GM12873 (cell line): ENCODE results near the gene ATG7.

Experiments used
- CTCF ChIP-seq: IDR thresholded peaks from 2 replicates; pipeline ENCODE4 v1.5.1; 2012; ENCODE audit warnings: low read depth, mild to moderate bottlenecking, moderate library complexity, low read length, control low read depth; ENCODE audit not compliant: insufficient read depth; ENCODE audit errors: missing control alignments

Gene ATG7

GRCh38 chr3:11373235-11373634, 101.0 kb downstream of the ATG7 start:
- TF ChIP-seq CTCF: no peak

GRCh38 chr3:11373654-11374053, 101.5 kb downstream of the ATG7 start:
- no peak for TF ChIP-seq CTCF

GRCh38 chr3:11375333-11376088, 103.3 kb downstream of the ATG7 start:
- no peak for TF ChIP-seq CTCF

- TF ChIP-seq CTCF: no peak
Measured at GRCh38 chr3:11377719-11378118, 105.5 kb downstream of the ATG7 start.

- peak; percentile 23 for TF ChIP-seq CTCF
Measured at GRCh38 chr3:11379238-11379823, 107.1 kb downstream of the ATG7 start.

- TF ChIP-seq CTCF: no peak
Measured at GRCh38 chr3:11379824-11380701, 107.9 kb downstream of the ATG7 start.

- TF ChIP-seq CTCF: no peak
Measured at GRCh38 chr3:11381141-11381540, 108.9 kb downstream of the ATG7 start.
